Neural progenitor cell (in vitro differentiated cells): ENCODE results near the gene THSD4. TPM values are rescaled to one million over a fixed set of nuclear protein-coding genes. Genes with fewer than 3 reads are reported as not detected.

Experiments used
- DNase-seq: peaks from one replicate; pipeline ENCODE4 v3.0.0-alpha.2; 2016; ENCODE audit warnings: low spot score
- H2AFZ ChIP-seq: fragments of 200-600 bp; sonication (generic); replicated peaks from 2 replicates; pipeline ENCODE4 v1.6.1; 2016; ENCODE audit warnings: antibody characterized with exemption
- H3F3A ChIP-seq: fragments of 200-600 bp; sonication (generic); 2 replicates; pipeline ENCODE4 v1.6.1; 2016; ENCODE audit warnings: antibody characterized with exemption, low read depth
- H3K27ac ChIP-seq: fragments of 200-600 bp; sonication (generic); 2 replicates; pipeline ENCODE4 v1.5.1; 2016; ENCODE audit warnings: mild to moderate bottlenecking
- H3K27me3 ChIP-seq: fragments of 200-600 bp; sonication (generic); 2 replicates; pipeline ENCODE4 v1.6.1; 2016; ENCODE audit warnings: mild to moderate bottlenecking, moderate library complexity
- H3K36me3 ChIP-seq: fragments of 200-600 bp; sonication (generic); 2 replicates; pipeline ENCODE4 v1.5.1; 2016
- H3K4me1 ChIP-seq: fragments of 200-600 bp; sonication (generic); 2 replicates; pipeline ENCODE4 v1.6.1; 2016; ENCODE audit warnings: mixed run types
- H3K4me2 ChIP-seq: fragments of 200-600 bp; sonication (generic); 2 replicates; pipeline ENCODE4 v1.6.1; 2016
- H3K4me3 ChIP-seq: fragments of 200-600 bp; sonication (generic); 2 replicates; pipeline ENCODE4 v1.5.1; 2016
- H3K79me2 ChIP-seq: fragments of 200-600 bp; sonication (generic); 2 replicates; pipeline ENCODE4 v1.6.1; 2016; ENCODE audit warnings: low read depth
- H3K9ac ChIP-seq: fragments of 200-600 bp; sonication (generic); 2 replicates; pipeline ENCODE4 v1.6.1; 2016
- H3K9me3 ChIP-seq: fragments of 200-600 bp; sonication (generic); 2 replicates; pipeline ENCODE4 v1.5.1; 2016; ENCODE audit warnings: low read depth
- H4K20me1 ChIP-seq: fragments of 200-600 bp; sonication (generic); 2 replicates; pipeline ENCODE4 v1.6.1; 2016; ENCODE audit warnings: low read depth
- H3K27ac Mint-ChIP-seq: 3 replicates; pipeline ENCODE4 v1.8.0; 2021; ENCODE audit warnings: mixed read lengths
- H3K27me3 Mint-ChIP-seq: 2 replicates; pipeline ENCODE4 v1.8.0; 2022; ENCODE audit warnings: low read depth, mild to moderate bottlenecking, inconsistent platforms, moderate library complexity, mixed read lengths; ENCODE audit not compliant: insufficient read depth
- H3K36me3 Mint-ChIP-seq: 3 replicates; pipeline ENCODE4 v1.8.0; 2021; ENCODE audit warnings: mixed read lengths
- H3K4me1 Mint-ChIP-seq: 3 replicates; pipeline ENCODE4 v1.8.0; 2021; ENCODE audit warnings: mixed read lengths
- H3K4me3 Mint-ChIP-seq: 3 replicates; pipeline ENCODE4 v1.8.0; 2021; ENCODE audit warnings: mild to moderate bottlenecking, moderate library complexity, mixed read lengths
- H3K9me3 Mint-ChIP-seq: 3 replicates; pipeline ENCODE4 v1.8.0; 2020; ENCODE audit warnings: mixed read lengths
- CTCF ChIP-seq: fragments of 200-600 bp; sonication (generic); IDR thresholded peaks from 2 replicates; pipeline ENCODE4 v1.5.1; 2017; ENCODE audit warnings: antibody characterized with exemption, mild to moderate bottlenecking
- EZH2 ChIP-seq: fragments of 200-600 bp; sonication (generic); IDR thresholded peaks from 2 replicates; pipeline ENCODE4 v1.6.1; 2017; ENCODE audit warnings: antibody characterized with exemption, mild to moderate bottlenecking, moderate library complexity
- EZH2phosphoT487 ChIP-seq: fragments of 200-600 bp; sonication (generic); IDR thresholded peaks from 2 replicates; pipeline ENCODE4 v1.6.1; 2017; ENCODE audit warnings: antibody characterized with exemption
- total RNA-seq: library from RNA; depleted of rRNA; stranded (reverse); fragments of >200 nt; gene quantifications from 2 replicates; pipeline ENCODE4 v1.2.3, GENCODE V29; 2015; ENCODE audit warnings: low replicate concordance

THSD4 gene
- total RNA-seq, 1 donor from 2014 or later = 2.4 TPM

GRCh38 chr15:71635735-71636134 lies 520.5 kb downstream of the THSD4 start:
- Histone ChIP-seq H3K4me3 (no peak overlapping the region), H3K27ac (no peak overlapping the region), H3K9me3 (no peaks in the 10 kb centered on the region), H2AFZ (no peak overlapping the region), H4K20me1 (no peaks in the 10 kb centered on the region), H3K79me2 (no peaks in the 10 kb centered on the region), H3K9ac (no peak overlapping the region), H3K27me3 (peaks cover 6% of the 10 kb centered on the region), H3K4me1 (peaks cover 11% of the 10 kb centered on the region), H3F3A (no peaks in the 10 kb centered on the region), H3K4me2 (no peak overlapping the region), H3K36me3 (no peaks in the 10 kb centered on the region)
- Mint-ChIP-seq H3K9me3 (no peaks in the 10 kb centered on the region), H3K27me3 (peaks cover 2% of the 10 kb centered on the region), H3K36me3 (no peaks in the 10 kb centered on the region), H3K4me3 (no peak overlapping the region), H3K27ac (peak overlapping the region; percentile 88), H3K4me1 (peaks cover 25% of the 10 kb centered on the region)
- TF ChIP-seq EZH2phosphoT487 = no peak
- no peak for TF ChIP-seq CTCF
- TF ChIP-seq EZH2 = no peak
- no peak for DNase-seq

GRCh38 chr15:71638876-71639275 lies 523.6 kb downstream of the THSD4 start:
- H3K27ac Mint-ChIP-seq = no peak overlapping the region
- H2AFZ ChIP-seq = no peak overlapping the region
- H3K4me1 Mint-ChIP-seq = peaks cover 18% of the 10 kb centered on the region
- no peaks in the 10 kb centered on the region for H3F3A ChIP-seq
- H3K4me3 ChIP-seq = no peak overlapping the region
- no peaks in the 10 kb centered on the region for H3K79me2 ChIP-seq
- H3K27me3 ChIP-seq = no peaks in the 10 kb centered on the region
- no peak for DNase-seq
- no peaks in the 10 kb centered on the region for H3K36me3 Mint-ChIP-seq
- H3K4me1 ChIP-seq = peaks cover 11% of the 10 kb centered on the region
- H3K9ac ChIP-seq = no peak overlapping the region
- no peak overlapping the region for H3K4me2 ChIP-seq
- no peak overlapping the region for H3K27ac ChIP-seq
- H3K9me3 Mint-ChIP-seq = no peaks in the 10 kb centered on the region
- no peaks in the 10 kb centered on the region for H3K9me3 ChIP-seq
- H3K27me3 Mint-ChIP-seq = peaks cover 2% of the 10 kb centered on the region
- no peaks in the 10 kb centered on the region for H4K20me1 ChIP-seq
- no peak overlapping the region for H3K4me3 Mint-ChIP-seq
- H3K36me3 ChIP-seq = no peaks in the 10 kb centered on the region
- TF ChIP-seq EZH2phosphoT487 (no peak), CTCF (no peak), EZH2 (no peak)

- no peaks in the 10 kb centered on the region for H3K36me3 Mint-ChIP-seq
- H3K27ac Mint-ChIP-seq = no peak overlapping the region
- H3K27me3 Mint-ChIP-seq = peaks cover 2% of the 10 kb centered on the region
- TF ChIP-seq EZH2 (no peak), EZH2phosphoT487 (no peak), CTCF (no peak)
- peaks cover 9% of the 10 kb centered on the region for H3K4me1 ChIP-seq
- no peak overlapping the region for H3K4me3 ChIP-seq
- H3K9me3 ChIP-seq = no peaks in the 10 kb centered on the region
- no peaks in the 10 kb centered on the region for H3F3A ChIP-seq
- peaks cover 14% of the 10 kb centered on the region for H3K4me1 Mint-ChIP-seq
- no peak for DNase-seq
- H3K4me3 Mint-ChIP-seq = no peak overlapping the region
- H3K4me2 ChIP-seq = no peak overlapping the region
- no peaks in the 10 kb centered on the region for H3K9me3 Mint-ChIP-seq
- no peaks in the 10 kb centered on the region for H3K79me2 ChIP-seq
- no peak overlapping the region for H3K9ac ChIP-seq
- no peaks in the 10 kb centered on the region for H3K36me3 ChIP-seq
- H2AFZ ChIP-seq = no peak overlapping the region
- H3K27me3 ChIP-seq = no peaks in the 10 kb centered on the region
- no peak overlapping the region for H3K27ac ChIP-seq
- H4K20me1 ChIP-seq = no peaks in the 10 kb centered on the region
Observed at GRCh38 chr15:71639471-71639870, 524.2 kb downstream of the THSD4 start.
